HG02642 (cell line): ENCODE measurements around the gene GLB1L.
"Not testable (repeated sequence)": the region's sequence is repeated elsewhere in the genome, so short reads cannot be mapped to it uniquely, and the experiment has no call there.

Source experiments
- ATAC-seq: cut with Tn5 transposase; IDR thresholded peaks from one replicate; pipeline ENCODE4 v1.9.1; 2021; ENCODE audit warnings: mild to moderate bottlenecking; ENCODE audit not compliant: unreplicated experiment, poor library complexity

The GLB1L gene

GRCh38 chr2:219245148-219245898, at the start of gene GLB1L, which contains the start of gene STK16:
Gene GLB1L, minus strand, starts transcription at chr2:219245444. Its CDS starts 1,871 bp downstream, at chr2:219243573.
Gene STK16, plus strand, starts transcription at chr2:219245479. Its CDS starts 521 bp downstream, at chr2:219246000.
- peak; percentile 73 for ATAC-seq

- peak; percentile 89 for ATAC-seq
These were observed 49.4 kb upstream of the GLB1L start for GRCh38 chr2:219294356-219295351.

GRCh38 chr2:219293736-219294231, 48.5 kb upstream of the GLB1L start:
- no peak for ATAC-seq

GRCh38 chr2:219292616-219293015, 47.4 kb upstream of the GLB1L start:
- ATAC-seq: no peak

- ATAC-seq: no peak
These were observed 46.8 kb upstream of the GLB1L start for GRCh38 chr2:219291910-219292490.

- ATAC-seq: no peak
These were observed 46.1 kb upstream of the GLB1L start for GRCh38 chr2:219291394-219291793.

GRCh38 chr2:219290381-219291171, 45.3 kb upstream of the GLB1L start:
- ATAC-seq: no peak

GRCh38 chr2:219289537-219290361, 44.5 kb upstream of the GLB1L start:
- ATAC-seq: no peak

- ATAC-seq: no peak
These were observed 43.9 kb upstream of the GLB1L start for GRCh38 chr2:219289195-219289536.

- ATAC-seq: no peak
These were observed 42.5 kb upstream of the GLB1L start for GRCh38 chr2:219287580-219288265.

- not testable (repeated sequence) for ATAC-seq
These were observed 41.8 kb upstream of the GLB1L start for GRCh38 chr2:219287116-219287440.

- no peak for ATAC-seq
These were observed 41.3 kb upstream of the GLB1L start for GRCh38 chr2:219286436-219287115.

GRCh38 chr2:219285894-219286425, 40.7 kb upstream of the GLB1L start:
- ATAC-seq: no peak

- no peak for ATAC-seq
These were observed 40.1 kb upstream of the GLB1L start for GRCh38 chr2:219285373-219285735.

GRCh38 chr2:219284501-219285372, 39.5 kb upstream of the GLB1L start:
- ATAC-seq: no peak

- no peak for ATAC-seq
These were observed 37.8 kb upstream of the GLB1L start for GRCh38 chr2:219282943-219283581.
